Stomach (tissue), 9 donors: ENCODE results near the gene CACNG4. TPM values are rescaled to one million over a fixed set of nuclear protein-coding genes. Genes with fewer than 3 reads are reported as not detected.

Experiments used
- DNase-seq, 2 donors: peaks; one replicate each; pipeline versions ENCODE4 v3.0.0 to v3.0.0-alpha.2; 2013 to 2019
- H3K27ac ChIP-seq, 5 donors: fragments of 200-600 bp in 4 of 5; sonication (generic) in 4 of 5; one replicate each; pipeline ENCODE4 v1.5.1; 2013 to 2019; ENCODE audit warnings: mild to moderate bottlenecking in 1 of 5, moderate library complexity in 1 of 5
- H3K27me3 ChIP-seq, 3 donors: fragments of 200-600 bp; sonication (generic); one replicate each; pipeline ENCODE4 v1.5.1; 2017 to 2019; ENCODE audit warnings: mixed run types in 1 of 3
- H3K36me3 ChIP-seq, 4 donors: fragments of 200-600 bp; sonication (generic); 1 replicate in 3 of 4; 2 replicates in 1 of 4; pipeline ENCODE4 v1.5.1; 2016 to 2019
- H3K4me1 ChIP-seq, 4 donors: fragments of 200-600 bp; sonication (generic); one replicate each; pipeline ENCODE4 v1.5.1; 2016 to 2019
- H3K4me3 ChIP-seq, 4 donors: fragments of 200-600 bp; sonication (generic) in 3 of 4; one replicate each; pipeline ENCODE4 v1.5.1; 2016 to 2019; ENCODE audit warnings: mild to moderate bottlenecking in 1 of 4
- H3K9me3 ChIP-seq, 4 donors: fragments of 200-600 bp; sonication (generic); one replicate each; pipeline ENCODE4 v1.5.1; 2016 to 2019
- EP300 ChIP-seq: sonication (generic); formaldehyde crosslinking; IDR thresholded peaks from one replicate; pipeline ENCODE4 v1.6.1; 2017; ENCODE audit warnings: antibody characterized with exemption
- POLR2A ChIP-seq, 4 donors: fragments of 450-650 bp; IDR thresholded peaks; one replicate each; pipeline ENCODE4 v1.6.1; 2016; ENCODE audit warnings: antibody characterized with exemption in 4 of 4, control low read depth in 2 of 4, mild to moderate bottlenecking in 1 of 4, moderate library complexity in 1 of 4
- POLR2AphosphoS5 ChIP-seq, 3 donors: sonication (generic); formaldehyde crosslinking; IDR thresholded peaks; one replicate each; pipeline ENCODE4 v1.6.1; 2016; ENCODE audit warnings: antibody characterized with exemption in 3 of 3
- WGBS, 5 donors: extraction: QIAGEN DNeasy Blood & Tissue Kit in 3 of 5; methylation state at CpG; one replicate each; pipeline versions ENCODE4 v1.1.5 to v1.1.7; 2013 to 2018; 5-methylcytosine and 5-hydroxymethylcytosine counted together
- intact Hi-C: fragments of 100-400 bp; cut with DNase I; formaldehyde crosslinking; loops from one replicate; pipeline ENCODE4 v1.15.1; 2023; ENCODE audit warnings: low total_unique reads
- polyA plus RNA-seq, 3 donors: library from polyadenylated mRNA; stranded (reverse); fragments of 200-250 nt; gene quantifications; one replicate each; pipeline ENCODE4 v1.2.3, GENCODE V29; 2013
- total RNA-seq, 5 donors: library from RNA; depleted of rRNA; stranded (reverse); fragments of >200 nt; gene quantifications; one replicate each; pipeline versions ENCODE4 v1.1.0 to v1.2.3, GENCODE V29; 2014 to 2016
- TF ChIP-seq, protein P1 (sequence below), 7 experiments: fragments of 450-650 bp in 4 of 7; fragments of 200-600 bp in 3 of 7; sonication (generic) in 3 of 7; IDR thresholded peaks; one replicate each; pipeline ENCODE4 v1.5.1; 2016 to 2019; ENCODE audit warnings: antibody characterized with exemption in 7 of 7, control low read depth in 2 of 7, mild to moderate bottlenecking in 1 of 7
- donor health status: healthy with polysubstance abuse.
- donor health status: Bipolar disorder and iron deficiency.
- donor health status: healthy.

Gene CACNG4
- total and polyA plus RNA-seq, 8 donors: 0.15 to 8.8 (median 0.96) TPM; not detected in 2

DNA sequence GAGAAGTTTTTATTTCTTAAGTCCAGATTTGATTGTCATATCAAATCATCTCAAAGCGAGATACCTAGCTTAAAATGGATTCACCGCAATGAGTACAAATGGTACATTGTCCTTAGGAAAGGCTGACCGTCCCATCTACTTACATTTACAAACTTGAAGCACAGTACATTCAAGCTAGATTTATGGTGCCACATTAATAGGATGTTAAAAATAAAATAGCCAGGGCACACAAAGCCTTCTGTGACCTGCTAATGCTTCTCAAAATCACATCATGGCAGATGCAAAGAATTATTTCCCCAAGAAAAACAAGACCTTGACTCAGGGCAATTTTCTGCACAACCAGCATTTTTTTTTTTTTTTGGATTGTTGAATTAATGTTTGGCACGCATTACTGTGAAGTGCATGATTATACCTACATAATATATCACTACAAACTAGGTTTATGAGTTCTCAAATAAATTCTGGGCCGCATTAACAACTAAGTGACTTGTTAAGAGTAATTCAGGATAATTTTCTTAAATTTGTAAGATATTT is 105.2 kb downstream of the CACNG4 start:
- TF ChIP-seq, protein P1, sequence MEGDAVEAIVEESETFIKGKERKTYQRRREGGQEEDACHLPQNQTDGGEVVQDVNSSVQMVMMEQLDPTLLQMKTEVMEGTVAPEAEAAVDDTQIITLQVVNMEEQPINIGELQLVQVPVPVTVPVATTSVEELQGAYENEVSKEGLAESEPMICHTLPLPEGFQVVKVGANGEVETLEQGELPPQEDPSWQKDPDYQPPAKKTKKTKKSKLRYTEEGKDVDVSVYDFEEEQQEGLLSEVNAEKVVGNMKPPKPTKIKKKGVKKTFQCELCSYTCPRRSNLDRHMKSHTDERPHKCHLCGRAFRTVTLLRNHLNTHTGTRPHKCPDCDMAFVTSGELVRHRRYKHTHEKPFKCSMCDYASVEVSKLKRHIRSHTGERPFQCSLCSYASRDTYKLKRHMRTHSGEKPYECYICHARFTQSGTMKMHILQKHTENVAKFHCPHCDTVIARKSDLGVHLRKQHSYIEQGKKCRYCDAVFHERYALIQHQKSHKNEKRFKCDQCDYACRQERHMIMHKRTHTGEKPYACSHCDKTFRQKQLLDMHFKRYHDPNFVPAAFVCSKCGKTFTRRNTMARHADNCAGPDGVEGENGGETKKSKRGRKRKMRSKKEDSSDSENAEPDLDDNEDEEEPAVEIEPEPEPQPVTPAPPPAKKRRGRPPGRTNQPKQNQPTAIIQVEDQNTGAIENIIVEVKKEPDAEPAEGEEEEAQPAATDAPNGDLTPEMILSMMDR (IDR thresholded peaks at IDR 0.05): no peak
- TF ChIP-seq POLR2AphosphoS5 (IDR thresholded peaks at IDR 0.05) (no peak), POLR2A (IDR thresholded peaks at IDR 0.05) (no peak), EP300 (no peak)
- 91 to 96% (median 94%) methylated on average over 5 of the region's 5 CpGs for WGBS, 5 donors
- intact Hi-C loops: no loop called here
- Histone ChIP-seq H3K4me3 (no peak overlapping the region), H3K9me3 (no peaks in the 10 kb centered on the region), H3K27ac (no peak overlapping the region), H3K4me1 (no peaks in the 10 kb centered on the region), H3K36me3 (peaks cover 0 to 11% (median 8%) of the 10 kb centered on the region in 4 donors), H3K27me3 (no peaks in the 10 kb centered on the region)
- DNase-seq: no peak

DNA sequence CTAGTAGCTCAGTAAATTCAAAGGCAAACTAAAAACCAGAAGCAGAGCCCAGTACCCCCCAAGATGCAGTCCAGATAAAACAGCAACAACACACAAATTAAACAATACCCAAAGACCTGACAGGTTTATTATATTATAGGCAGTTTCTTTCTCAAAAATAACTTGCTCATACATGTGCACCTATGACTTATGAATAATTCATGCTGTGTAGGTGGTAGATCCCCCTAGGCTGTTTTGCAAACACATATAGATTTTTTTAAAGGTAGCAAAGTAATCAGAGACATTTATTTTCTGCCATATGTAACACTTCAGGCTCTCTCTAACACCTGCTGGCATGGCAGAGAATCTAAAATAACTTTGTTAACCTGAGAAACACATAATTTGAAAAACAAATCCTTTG is 107.1 kb downstream of the CACNG4 start:
- no peaks in the 10 kb centered on the region for H3K27me3 ChIP-seq
- intact Hi-C loops: no loop called here
- H3K36me3 ChIP-seq: peaks cover 0 to 17% (median 13%) of the 10 kb centered on the region in 4 donors
- no peaks in the 10 kb centered on the region for H3K9me3 ChIP-seq
- no peak for DNase-seq
- TF ChIP-seq POLR2A (IDR thresholded peaks at IDR 0.05): no peak
- no peak for TF ChIP-seq EP300
- TF ChIP-seq POLR2AphosphoS5 (IDR thresholded peaks at IDR 0.05): no peak
- TF ChIP-seq, protein P1 (IDR thresholded peaks at IDR 0.05): no peak
- peaks cover 0 to 18% (median 9%) of the 10 kb centered on the region in 4 donors for H3K4me1 ChIP-seq
- no peak overlapping the region for H3K27ac ChIP-seq
- H3K4me3 ChIP-seq: no peak overlapping the region

DNA sequence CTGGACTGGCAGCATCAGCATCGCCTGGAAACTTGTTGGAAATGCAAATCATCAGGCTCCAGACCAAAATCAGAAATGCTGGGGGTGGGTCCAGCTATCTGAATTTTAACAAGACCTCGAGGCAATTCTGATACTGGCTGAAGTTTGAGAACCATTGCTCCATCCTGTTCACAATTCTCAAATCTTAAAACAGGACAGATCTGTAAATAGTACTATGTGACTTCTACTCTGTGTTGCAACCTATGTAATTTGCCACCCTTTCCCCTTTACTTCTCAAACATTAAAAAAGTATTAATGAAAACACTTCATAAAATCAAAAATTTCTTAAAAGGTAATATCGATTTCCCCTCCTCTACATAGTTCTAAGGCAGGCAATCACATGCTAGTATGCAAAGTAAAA is 108.4 kb downstream of the CACNG4 start:
- H3K4me3 ChIP-seq: no peak overlapping the region
- H3K36me3 ChIP-seq: peaks cover 0 to 23% (median 21%) of the 10 kb centered on the region in 4 donors
- H3K4me1 ChIP-seq: peaks cover 0 to 20% (median 12%) of the 10 kb centered on the region in 4 donors
- TF ChIP-seq POLR2AphosphoS5 (IDR thresholded peaks at IDR 0.05) (no peak), POLR2A (IDR thresholded peaks at IDR 0.05) (no peak)
- TF ChIP-seq, protein P1 (IDR thresholded peaks at IDR 0.05): no peak
- no peaks in the 10 kb centered on the region for H3K9me3 ChIP-seq
- intact Hi-C loops: no loop called here
- no peaks in the 10 kb centered on the region for H3K27me3 ChIP-seq
- 74 to 87% (median 77%) methylated on average over 3 of the region's 3 CpGs for WGBS, 5 donors
- no peak overlapping the region for H3K27ac ChIP-seq
- DNase-seq: no peak

DNA sequence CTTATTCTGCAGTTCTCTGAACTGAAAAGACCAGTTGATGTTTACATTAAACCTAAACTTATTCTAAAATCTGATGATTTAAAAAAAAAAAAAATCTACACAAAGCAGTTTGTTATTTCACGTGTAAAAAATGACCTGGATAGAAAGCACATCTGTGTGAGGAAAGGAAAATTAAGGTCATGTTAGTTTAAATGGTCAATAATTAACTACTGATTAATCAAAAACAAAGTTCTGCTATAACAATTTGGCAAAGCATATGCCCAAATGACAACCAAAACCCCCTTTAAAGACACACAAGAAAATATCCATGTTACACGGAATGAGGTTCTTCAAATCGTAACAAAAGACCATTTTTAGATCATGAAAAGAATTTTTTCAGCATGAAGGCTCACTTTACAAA is 110.3 kb downstream of the CACNG4 start:
- H3K4me3 ChIP-seq: no peak overlapping the region
- no peaks in the 10 kb centered on the region for H3K27me3 ChIP-seq
- DNase-seq: no peak
- peaks cover 4 to 31% (median 28%) of the 10 kb centered on the region in 4 donors for H3K36me3 ChIP-seq
- H3K27ac ChIP-seq: no peak overlapping the region
- H3K4me1 ChIP-seq: peaks cover 0 to 20% (median 12%) of the 10 kb centered on the region in 4 donors
- 29 to 62% (median 36%) methylated on average over 3 of the region's 3 CpGs for WGBS, 5 donors
- intact Hi-C loops: no loop called here
- H3K9me3 ChIP-seq: no peaks in the 10 kb centered on the region
- TF ChIP-seq EP300 (no peak), POLR2A (IDR thresholded peaks at IDR 0.05) (no peak), POLR2AphosphoS5 (IDR thresholded peaks at IDR 0.05) (no peak)
- TF ChIP-seq, protein P1 (IDR thresholded peaks at IDR 0.05): no peak
